ENCODE results near the gene SLCO1B3. TPM values are rescaled to one million over a fixed set of nuclear protein-coding genes. Genes with fewer than 3 reads are reported as not detected.

The SLCO1B3 gene
- total RNA-seq, 2 donors from 2014 or later: 0.20 TPM; not detected in 1

- intact Hi-C loops (cut with DNase I, micrococcal nuclease): no loop called here
- ATAC-seq (no peak), DNase-seq (no peak)
Observed at GRCh38 chr12:20863056-20863455, 52.6 kb downstream of the SLCO1B3 start.

GRCh38 chr12:20865873-20866272 is 55.4 kb downstream of the SLCO1B3 start:
- intact Hi-C loops (cut with DNase I, micrococcal nuclease): no loop called here
- DNase-seq (no peak), ATAC-seq (no peak)

DNA sequence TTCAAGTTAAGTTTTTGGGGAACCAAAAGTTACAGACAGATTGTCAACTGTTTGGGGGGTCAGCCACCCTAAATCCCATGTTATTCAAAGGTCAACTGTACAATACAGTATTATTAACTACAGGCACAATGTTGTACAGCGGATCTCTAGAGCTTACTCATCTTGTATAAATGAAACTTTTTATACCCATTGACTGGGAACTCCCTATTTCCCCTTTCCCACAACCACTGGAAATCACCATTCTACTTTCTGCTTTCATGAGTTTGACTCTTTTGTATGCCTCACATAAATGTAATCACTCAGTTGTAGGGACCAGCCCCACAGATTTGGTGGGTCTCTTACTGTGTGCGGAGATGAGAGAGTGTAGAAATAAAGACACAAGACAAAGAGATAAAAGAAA is 57.8 kb downstream of the SLCO1B3 start:
- intact Hi-C loops (cut with DNase I, micrococcal nuclease): no loop called here
- DNase-seq: no peak
- ATAC-seq: no peak

GRCh38 chr12:20883288-20883687 is 72.8 kb downstream of the SLCO1B3 start:
- intact Hi-C loops (cut with DNase I, micrococcal nuclease): no loop called here
- DNase-seq (peak; percentile 17 to 44), ATAC-seq (peak; percentile 90)

DNA sequence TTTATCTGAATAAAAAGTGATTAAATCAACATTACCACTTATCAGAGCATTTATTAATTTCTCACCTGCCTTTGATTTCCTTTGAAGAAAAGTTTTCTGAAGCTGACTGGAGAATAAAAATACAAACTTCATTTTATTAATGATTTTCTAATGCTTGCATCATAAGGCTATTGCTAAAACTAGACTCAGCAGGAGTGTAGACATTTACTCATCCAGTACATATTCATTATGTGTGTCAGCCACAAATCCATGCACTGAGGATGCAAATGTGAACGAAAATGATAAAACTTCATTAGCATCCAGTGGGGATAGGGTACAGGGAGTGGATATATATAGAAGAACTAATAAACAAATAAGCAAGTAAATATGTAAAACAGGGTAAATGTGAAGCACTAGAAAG is 74.6 kb downstream of the SLCO1B3 start:
- no peak for DNase-seq
- ATAC-seq: no peak
- intact Hi-C loops (cut with DNase I, micrococcal nuclease): no loop called here

- ATAC-seq (peak; percentile 84), DNase-seq (no peak)
- intact Hi-C loops (cut with DNase I, micrococcal nuclease): no loop called here
Observed at GRCh38 chr12:20885552-20885951, 75.0 kb downstream of the SLCO1B3 start.

- no peak for DNase-seq
- intact Hi-C loops (cut with DNase I, micrococcal nuclease): no loop called here
- ATAC-seq: no peak
Observed at GRCh38 chr12:20917269-20917668, 106.8 kb downstream of the SLCO1B3 start.

GRCh38 chr12:20917819-20918218 is 107.3 kb downstream of the SLCO1B3 start:
- intact Hi-C loops (cut with DNase I, micrococcal nuclease): no loop called here
- DNase-seq (no peak), ATAC-seq (no peak)

DNA sequence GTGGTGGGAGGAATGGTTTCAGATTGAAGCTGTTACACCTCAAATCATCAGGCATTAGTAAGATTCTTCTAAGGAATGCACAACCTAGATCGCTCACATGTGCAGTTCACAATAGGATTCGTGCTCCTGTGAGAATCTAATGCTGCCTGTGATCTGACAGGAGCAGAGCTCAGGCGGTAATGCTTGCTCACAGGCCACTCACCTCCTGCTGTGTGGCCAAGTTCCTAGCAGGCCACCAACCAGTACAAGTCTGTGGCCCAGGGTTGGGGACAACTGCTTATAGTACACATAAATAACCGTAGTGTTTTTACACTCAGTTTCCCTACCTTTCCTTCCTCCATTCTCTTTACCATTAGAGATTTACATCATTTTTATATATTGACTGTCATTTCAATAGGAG is 121.4 kb downstream of the SLCO1B3 start:
- intact Hi-C loops (cut with DNase I, micrococcal nuclease): no loop called here
- no peak for DNase-seq
- no peak for ATAC-seq

- intact Hi-C loops (cut with DNase I, micrococcal nuclease): no loop called here
- DNase-seq (peak in 1 of 2 donors; percentile 31), ATAC-seq (no peak)
Observed at GRCh38 chr12:20946732-20947131, 136.2 kb downstream of the SLCO1B3 start.

- ATAC-seq: peak; percentile 69
- DNase-seq: no peak
- intact Hi-C loops (cut with DNase I, micrococcal nuclease): no loop called here
Observed at GRCh38 chr12:20950248-20950647, 139.7 kb downstream of the SLCO1B3 start.

- no peak for ATAC-seq
- intact Hi-C loops (cut with DNase I, micrococcal nuclease): no loop called here
- DNase-seq: no peak
Observed at GRCh38 chr12:20963303-20963702, 152.8 kb downstream of the SLCO1B3 start.

DNA sequence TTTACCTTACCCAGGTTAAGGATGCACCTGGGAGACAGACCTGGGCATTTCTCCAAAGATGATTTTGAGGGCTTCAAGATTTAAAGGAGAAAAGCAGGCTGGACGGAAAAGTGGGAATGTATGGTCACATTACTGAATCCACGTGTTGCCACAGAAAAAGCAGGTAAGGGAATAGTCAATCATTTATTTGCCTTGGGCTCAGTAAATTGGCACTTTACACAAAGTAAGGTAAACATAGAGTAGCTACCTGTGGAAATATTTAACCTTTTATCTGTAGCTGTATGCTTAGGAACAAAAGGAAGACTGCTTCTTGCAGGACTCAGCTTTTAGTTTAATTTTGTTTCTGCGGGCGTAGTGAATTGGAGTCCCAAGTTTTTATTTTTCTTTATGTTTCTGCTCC is 153.3 kb downstream of the SLCO1B3 start:
- intact Hi-C loops (cut with DNase I, micrococcal nuclease): no loop called here
- ATAC-seq (peak; percentile 60), DNase-seq (no peak)

Other genes starting within 250 kb of the SLCO1B3 start
- 1 to 10 TPM; 1.1 to 4.2 TPM for gene SLCO1C1, start 115.4 kb upstream of the SLCO1B3 start, total RNA-seq

All from left colon (tissue), 2 donors.